Measurements from ENCODE around the gene TMEM88. TPM values are rescaled to one million over a fixed set of nuclear protein-coding genes. Genes with fewer than 3 reads are reported as not detected.

Gene TMEM88
- total and polyA plus RNA-seq, 2 of the 13 experiments (the other 11 are each of a cell fraction or from before 2014, with no cell fraction given) = 0.31 to 0.66 TPM

DNA sequence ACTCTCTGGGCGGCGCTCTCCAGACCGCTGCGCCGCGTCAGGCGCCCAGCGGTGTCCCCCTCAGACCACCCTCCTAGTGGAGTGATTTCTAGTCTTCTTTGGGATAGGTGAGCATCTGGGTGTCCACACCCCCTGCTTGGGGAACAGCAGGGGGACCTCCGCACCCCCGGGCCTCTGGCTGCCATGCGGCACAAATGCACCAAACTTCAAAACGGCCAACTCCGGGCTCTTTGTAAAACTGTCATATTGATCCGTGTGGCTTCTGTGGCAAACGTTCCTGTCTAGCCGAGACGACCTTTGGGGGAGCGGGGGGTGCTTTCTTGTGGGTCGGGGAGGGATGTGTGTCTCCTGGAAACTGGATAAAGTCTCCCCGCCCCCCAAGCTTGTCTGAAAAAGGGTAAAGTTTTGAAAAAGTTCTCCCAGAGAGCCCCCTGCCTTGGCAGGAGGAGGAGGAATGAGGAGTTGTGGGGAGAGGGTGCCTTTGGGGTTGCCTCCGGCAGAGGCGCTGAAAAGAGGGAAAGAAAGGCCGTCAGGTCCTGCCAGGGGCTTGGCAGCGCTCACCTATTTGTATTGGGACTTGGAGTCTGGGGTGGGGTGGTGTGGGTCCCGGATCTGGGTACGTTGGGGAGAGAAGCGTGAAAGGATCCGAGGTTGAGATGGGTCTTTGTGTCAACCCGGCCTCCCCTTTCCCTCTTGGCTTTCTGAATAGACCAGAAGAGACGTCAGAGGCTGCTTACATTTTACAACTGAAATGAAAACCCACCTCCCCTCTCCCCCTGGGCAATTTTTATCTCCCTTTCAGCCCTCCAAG lies 31.6 kb downstream of the TMEM88 start (continued):
- no peak for TF ChIP-seq JUND (CRISPR knock-in tag; IDR thresholded peaks at IDR 0.05)
- 0 out of 2 replicates have a peak, but pooled peaks have one; percentile 0 for TF ChIP-seq HDAC1 (CRISPR knock-in tag; IDR thresholded peaks at IDR 0.05)

GRCh38 chr17:7887038-7887481 lies 32.2 kb downstream of the TMEM88 start:
- H3K9ac ChIP-seq (ENCODE audit: insufficient read depth, low read depth, low read length) = peak overlapping the region; percentile 55; the same call in 1 of the 2 replicates
- no peaks in the 10 kb centered on the region for H3K79me2 ChIP-seq (ENCODE audit: insufficient read depth, low read length)
- in situ Hi-C loops (cut with HindIII; ENCODE audit: extremely low pct_ligation_motif_present, low pct_unique_long_range_greater_than_20kb) = no loop called here
- peaks cover 48% of the 10 kb centered on the region for H3K4me1 ChIP-seq (ENCODE audit: insufficient read depth, low read length)
- DNase-seq (ENCODE audit: low spot score) (no peak), FAIRE-seq (no peak), ATAC-seq (no peak)
- H3K27ac ChIP-seq (ENCODE audit: extremely low read length, insufficient read depth, low read length) = peak overlapping the region; percentile 48
- H2AFZ ChIP-seq (ENCODE audit: low read length) = peak overlapping the region; percentile 54
- peaks cover 1 to 17% of the 10 kb centered on the region in 2 experiments; a peak in 2 of 5 replicates for H3K27me3 ChIP-seq (ENCODE audit: control insufficient read depth in 1 of 2, insufficient read depth in 2 of 2, low read length in 2 of 2)
- ChIA-PET POLR2A (no interaction called here), CTCF (ENCODE audit: low intra/inter-chr PET ratio, low total read pairs) (interaction anchor here (1.9 kb wide), 1 partner anchor 25 kb away, joined by 5 read pairs; no protein-coding TSS in a partner anchor)
- H4K20me1 ChIP-seq (ENCODE audit: insufficient read depth, low read length) = no peaks in the 10 kb centered on the region
- WGBS (ENCODE audit: low lambda C conversion rate) = 4% methylated on average over 8 of the region's 8 CpGs
- peak overlapping the region; percentile 45 to 76 (median 68) for H3K4me3 ChIP-seq (replicated peaks in 1 of 3; ENCODE audit: insufficient read depth in 1 of 3, low read depth in 2 of 3, low read length in 3 of 3)
- intact Hi-C loops (cut with micrococcal nuclease; ENCODE audit: unreplicated experiment) = no loop called here
- no peaks in the 10 kb centered on the region for H3K36me3 ChIP-seq (replicated peaks in 1 of 2; ENCODE audit: control insufficient read depth in 1 of 2, insufficient read depth in 2 of 2, low read length in 2 of 2)
- BruUV-seq (replicated peaks) = no TSS peak
- TF ChIP-seq ZNF883 (CRISPR knock-in tag; IDR thresholded peaks at IDR 0.05; ENCODE audit: not compliant biosample characterization) = no peak
- TF ChIP-seq PRPF4 (IDR thresholded peaks at IDR 0.05; ENCODE audit: low read depth, low read length, poor library complexity, severe bottlenecking) = peak; percentile 28
- no peak for TF ChIP-seq NR1H2 (CRISPR knock-in tag; IDR thresholded peaks at IDR 0.05; ENCODE audit: borderline replicate concordance, low read depth)
- no peak for TF ChIP-seq GATA4 (IDR thresholded peaks at IDR 0.05; ENCODE audit: borderline replicate concordance, low read depth)
- no peak for TF ChIP-seq SCMH1 (CRISPR knock-in tag; IDR thresholded peaks at IDR 0.05; ENCODE audit: borderline replicate concordance)
- H3K4me2 ChIP-seq (ENCODE audit: low read depth, low read length) = peak overlapping the region; percentile 92
- no peaks in the 10 kb centered on the region for H3K9me3 ChIP-seq (ENCODE audit: low read length)

All from HepG2 (cell line).